8988T (cell line): Measurements from ENCODE around the gene COL4A2.

Experiments used
- DNase-seq: peaks from one replicate; pipeline ENCODE4 v3.0.0; 2011

The COL4A2 gene

DNA sequence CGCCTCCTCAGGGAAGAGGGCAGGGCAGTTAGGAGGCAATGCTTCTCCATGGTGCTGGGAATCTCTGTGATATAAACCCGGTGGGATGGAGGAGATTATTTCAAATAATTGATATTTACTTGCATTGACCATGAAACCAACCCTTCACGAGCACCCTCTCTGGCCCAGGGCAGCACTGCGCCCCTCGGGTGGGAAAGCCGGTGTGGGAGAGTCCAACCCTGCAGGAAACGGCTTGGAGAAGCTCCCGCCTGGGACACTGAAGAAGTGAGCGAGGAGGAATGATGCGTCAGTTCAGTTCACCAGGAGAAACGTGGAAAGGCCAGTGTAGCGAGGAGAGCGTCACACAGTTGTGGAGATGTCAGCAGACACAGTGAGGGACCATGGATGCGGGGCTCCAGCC is 99.9 kb downstream of the COL4A2 start:
- DNase-seq = no peak

DNA sequence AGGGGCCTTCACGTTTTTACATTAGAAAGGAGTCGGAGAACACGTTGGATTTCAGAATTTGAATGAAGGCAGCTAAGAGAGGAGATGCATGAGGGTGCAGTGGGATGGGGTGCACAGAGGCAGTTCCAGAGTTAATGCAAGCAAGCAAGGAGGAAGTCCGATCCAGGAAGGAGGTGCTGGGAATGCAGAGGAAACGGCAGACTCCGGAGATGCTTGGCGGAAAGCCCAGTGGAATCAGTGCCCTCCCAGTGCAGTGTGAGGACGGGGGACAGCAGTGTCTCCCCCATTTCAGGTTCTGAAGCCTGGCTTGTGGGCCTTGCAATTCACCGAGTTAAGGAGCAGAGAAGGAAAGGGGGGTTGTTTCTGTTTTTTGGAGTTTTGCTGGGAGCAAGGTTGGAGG is 100.4 kb downstream of the COL4A2 start:
- no peak for DNase-seq

DNA sequence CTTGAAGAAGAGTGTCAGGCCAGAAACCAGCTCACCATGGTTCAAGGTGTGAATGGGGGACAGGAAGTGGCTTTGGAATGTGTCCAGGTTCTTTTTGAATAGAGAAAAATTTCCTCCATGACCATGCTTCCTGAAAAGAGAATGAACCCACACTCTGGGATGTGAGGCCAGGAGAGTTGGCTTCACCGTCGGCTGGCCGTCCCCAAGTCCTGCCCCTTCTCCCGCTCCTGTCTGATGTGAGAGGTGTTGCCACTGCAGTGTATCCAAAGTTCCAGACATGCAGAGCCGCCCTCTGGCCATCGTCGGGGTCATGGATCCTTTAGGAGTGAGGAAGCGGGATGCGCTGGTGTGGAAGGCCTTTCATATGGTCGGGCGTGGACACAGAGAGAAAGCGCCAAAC is 101.2 kb downstream of the COL4A2 start:
- no peak for DNase-seq

DNA sequence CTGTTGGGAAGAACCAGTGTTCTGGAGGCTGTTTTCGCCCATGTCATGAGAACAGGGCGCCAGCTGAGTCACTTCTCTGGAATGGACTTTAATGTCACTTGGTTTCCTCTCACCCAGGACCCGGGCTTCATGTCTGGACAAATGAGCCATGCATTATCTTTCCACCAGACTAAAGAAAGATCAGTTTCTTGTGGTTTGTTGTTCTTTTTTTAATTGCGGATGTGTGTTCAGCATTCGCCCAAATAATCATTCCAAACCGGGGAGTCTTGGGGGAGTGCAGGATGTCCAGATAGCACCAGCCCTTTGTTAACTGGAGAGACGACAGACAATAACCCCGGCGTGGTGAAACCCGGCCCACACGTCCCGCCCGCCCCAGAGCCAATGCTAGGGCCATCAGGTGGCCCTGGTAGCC is 102.5 kb downstream of the COL4A2 start:
- peak; percentile 51 for DNase-seq

DNA sequence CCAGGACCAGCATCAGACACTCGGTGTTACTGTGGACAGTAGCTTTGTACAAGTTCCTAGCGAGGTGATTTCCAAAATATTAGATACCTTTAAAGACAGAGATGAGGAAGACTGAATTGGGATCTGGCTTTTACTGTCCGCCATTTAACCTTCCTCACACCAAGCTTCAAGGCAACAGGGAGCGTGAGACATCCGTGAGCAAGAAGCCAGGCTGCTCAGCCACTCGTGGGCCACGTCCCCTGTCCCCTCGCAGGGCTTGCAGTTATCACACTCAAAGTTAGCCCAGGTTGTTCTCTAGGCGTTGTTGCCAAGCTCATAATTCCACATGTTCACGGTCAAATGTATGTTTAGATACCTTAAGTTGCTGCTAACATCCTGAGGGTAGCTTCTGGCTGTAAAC is 102.9 kb downstream of the COL4A2 start:
- no peak for DNase-seq

DNA sequence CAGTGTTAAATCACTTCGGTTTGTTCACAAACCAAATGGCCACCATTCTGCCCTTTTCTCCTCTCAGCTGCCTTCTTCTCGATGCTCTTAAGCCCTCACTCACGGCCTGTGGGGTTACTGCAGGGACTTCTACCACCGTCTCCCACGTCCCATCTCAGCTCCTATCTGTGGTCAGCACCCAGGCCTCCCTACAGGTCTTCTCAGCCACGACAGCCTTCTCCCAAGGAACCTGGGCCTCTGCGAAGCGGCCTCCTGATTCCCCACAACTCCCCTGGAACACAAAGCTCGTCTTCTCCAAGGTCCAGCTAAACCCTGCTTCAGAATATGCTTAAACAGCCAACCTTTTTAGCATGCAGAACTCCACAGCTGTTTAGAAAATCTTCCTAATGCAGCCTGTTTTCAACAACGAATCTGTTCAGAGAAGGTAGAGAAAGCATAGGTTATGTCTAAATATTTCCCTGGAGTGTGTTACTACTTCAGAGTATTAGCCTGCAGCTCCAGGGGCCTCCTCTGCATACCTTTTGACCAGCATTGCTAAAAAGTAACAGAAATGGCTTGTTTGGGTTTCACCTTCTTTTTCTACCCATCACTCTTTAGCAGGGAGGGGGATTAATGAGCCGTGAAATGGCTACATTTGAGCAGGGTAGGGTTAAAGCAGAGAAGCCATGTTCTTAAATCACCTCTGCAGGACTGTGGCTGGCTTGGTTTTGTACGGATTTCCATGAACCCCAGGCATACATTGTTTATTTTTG is 104.0 kb downstream of the COL4A2 start:
- DNase-seq = no peak

DNA sequence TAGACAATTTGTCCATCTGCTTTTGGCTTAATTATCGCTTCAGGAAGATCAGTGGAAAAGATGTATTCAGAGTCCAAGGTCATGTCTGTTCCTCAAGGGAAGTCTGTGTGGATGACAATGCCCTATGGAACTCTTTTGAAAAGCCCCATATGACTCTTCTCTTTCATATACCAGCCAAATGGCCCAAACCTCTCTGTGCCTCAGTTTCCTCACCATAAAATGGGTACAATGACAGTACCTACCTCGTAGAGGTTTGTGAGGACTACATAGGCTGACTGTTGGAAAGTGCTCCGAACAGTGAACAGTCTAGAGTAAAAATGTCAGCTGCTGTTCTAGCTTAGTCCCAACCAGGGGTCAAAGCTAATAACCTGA is 104.6 kb downstream of the COL4A2 start:
- no peak for DNase-seq

DNA sequence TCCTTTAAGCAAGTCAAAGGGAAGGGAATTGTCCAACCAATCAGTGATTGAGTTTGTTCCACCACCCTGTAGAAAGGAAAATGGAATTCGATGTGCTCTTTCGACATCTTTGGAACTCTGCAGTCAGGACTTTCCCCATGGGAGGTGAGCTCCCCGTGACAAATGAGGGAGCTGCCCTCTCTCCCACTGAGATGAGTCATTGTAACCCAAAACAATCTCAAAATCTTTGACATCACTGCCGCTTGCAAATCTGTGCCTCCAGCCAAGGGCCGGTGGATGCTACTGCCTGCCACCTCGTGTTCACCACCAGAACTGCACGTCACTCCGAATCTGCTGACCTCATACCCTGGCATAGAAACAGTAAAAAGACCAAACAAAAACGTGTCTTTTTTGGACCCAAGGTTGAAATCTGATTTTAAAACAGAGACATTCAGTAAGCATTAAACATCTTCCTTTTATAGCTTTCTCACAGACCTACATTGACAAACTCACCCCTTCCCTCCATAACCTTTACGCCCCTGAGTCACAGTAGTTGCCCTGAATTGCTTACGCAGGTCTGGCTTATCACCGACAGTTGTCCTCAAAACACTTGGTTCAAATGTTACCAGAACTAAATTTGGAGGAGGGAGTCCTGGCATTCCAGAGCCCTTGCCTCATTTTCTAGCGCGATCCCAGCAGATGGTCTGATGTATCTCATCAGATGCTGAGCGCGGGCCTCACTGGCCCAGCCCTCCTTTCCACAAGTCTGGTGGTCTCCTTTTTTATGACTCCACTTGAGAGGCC is 105.2 kb downstream of the COL4A2 start:
- peak; percentile 51 for DNase-seq

DNA sequence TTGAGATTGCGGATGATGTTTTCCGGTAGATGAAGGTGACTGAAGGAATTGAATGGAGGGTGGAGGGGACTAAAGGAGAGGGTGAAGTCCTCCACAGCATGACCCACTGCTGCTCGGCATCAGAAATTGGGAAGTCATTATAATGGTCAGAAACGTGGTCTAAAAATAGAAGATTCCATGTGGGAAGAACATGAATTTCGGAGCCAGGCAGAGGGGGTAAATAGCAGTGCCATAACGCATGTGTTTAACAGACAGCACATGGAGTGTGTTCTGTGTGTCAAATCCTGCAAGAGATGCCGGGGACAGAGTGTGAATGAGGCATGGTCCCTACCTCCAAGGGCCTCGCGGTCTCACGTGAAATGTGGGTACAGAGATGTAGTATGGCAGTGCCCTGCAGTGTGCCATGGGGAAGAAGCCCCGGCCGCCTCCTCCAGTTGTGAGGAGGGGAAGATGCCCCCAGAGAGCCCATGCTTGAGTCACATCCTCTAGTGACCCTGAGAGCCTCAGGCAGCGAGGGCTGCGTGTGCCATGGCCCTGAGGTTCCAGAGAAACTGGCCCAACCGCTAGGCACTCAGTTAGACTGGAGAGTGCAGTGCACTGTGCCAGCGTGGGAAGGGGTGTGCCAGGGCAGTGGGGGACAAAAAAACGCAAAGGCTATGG is 106.1 kb downstream of the COL4A2 start:
- no peak for DNase-seq

DNA sequence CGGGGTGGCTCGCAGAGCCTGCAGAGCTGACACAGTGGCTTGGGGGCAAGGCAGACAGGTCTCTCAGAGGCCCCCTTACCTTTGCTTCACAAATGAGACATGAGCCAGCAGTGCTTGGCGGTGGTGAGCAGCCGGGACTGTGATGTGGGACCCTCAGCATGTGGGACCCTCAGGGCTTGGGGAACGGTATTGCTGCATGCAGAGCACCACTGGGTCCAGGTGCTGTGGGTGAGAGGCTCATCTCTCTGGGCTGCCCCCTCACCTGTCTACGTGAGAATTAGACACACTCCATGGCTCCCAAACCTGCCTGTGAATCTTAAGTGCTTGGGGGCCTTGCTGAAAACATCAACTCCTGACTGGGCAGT is 106.6 kb downstream of the COL4A2 start:
- DNase-seq = no peak

DNA sequence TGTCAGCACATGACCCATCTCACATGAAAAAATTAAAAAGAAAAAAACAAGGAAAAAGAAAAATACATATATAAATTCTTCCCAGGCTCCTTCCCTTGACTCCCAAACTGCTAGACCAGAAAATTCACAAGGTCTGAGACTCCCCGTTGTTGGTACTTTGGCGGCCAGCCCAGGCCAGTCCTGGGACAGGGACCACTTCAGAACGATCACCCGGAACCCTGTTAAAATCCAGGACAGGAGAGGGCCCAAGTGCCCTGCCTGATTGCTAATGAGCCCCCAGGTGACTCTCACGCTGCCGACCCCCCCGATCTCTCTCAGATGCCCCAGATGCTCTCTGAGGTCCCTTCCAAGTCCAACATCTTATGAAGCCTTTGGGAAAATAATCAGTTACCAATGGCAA is 107.2 kb downstream of the COL4A2 start:
- DNase-seq = no peak

DNA sequence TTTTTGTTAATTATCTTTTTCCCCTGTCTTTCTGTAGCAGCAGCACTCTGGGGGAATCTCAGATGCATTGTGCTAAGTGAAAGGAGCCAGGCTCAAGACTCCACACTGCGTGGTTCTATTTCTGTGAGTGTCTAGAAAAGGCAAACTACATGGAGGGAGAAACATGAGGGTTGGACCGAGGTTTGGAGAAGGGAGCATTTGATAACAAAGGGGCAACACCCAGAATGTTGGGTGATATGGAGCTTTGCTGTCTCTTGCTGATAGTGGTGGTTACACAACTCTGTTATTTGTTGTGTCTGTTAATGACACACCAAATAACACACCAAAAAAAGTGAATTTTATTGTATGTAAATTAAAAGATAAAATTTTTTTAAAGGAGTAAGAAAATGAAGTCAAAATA is 107.8 kb downstream of the COL4A2 start:
- DNase-seq = no peak

DNA sequence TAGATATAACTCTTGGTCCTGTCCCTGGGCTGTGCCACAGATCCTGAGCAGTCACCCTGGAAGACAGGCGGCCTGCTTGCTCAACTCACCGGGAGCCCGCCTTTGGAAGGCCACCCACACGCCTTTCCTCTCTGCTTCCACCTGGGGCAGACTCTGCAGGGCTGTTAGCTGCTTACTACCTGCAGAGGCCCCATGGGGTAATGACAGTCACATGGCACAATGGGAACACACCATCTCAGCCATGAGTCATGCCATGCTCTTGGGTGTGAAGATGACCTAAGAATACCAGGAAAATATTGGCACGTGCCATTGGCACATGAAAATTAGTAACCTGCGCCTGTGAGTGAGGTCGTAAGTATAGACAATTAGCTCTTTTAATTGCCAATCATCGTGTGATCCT is 108.6 kb downstream of the COL4A2 start:
- peak; percentile 35 for DNase-seq

DNA sequence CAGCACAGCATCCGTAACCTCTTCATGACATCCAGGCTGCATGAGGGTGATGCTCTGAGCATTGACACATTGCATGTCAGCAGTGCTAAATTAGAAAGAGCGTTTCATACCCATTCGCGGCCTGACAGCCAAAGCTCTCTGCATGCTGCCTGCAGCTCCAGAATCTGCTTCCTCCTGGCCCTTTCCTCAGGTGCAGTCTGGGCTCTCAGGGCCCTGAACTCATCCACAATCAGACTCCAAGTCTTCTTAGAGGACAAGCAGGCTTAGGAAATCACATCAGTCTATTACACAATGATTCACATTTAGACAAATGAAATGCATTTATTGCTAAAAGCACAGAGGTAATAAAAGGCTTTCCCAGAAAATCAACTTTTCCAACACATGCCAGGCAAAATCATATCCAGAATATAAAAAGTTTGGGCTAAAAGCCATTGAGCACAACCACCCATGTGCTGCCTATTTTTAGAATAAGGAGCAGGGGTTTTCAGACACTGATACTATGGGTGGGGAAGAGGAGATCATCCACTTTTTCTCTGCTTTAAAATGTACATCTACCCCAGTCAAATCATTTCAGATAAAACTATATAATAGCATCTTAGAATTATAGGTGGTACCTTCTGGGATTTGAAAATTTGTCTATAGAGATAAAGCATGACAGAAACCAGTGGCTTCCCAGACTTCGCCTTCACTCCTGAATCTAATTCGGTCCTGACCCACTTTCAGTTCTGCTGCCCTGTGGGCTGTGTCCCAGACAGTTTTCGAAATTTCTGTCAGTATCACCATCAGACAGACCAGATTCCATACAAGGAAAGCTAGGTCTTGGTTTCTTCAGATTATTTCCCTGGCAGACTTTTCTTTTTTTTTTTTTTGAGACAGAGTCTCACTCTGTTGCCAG is 109.3 kb downstream of the COL4A2 start:
- DNase-seq = no peak

DNA sequence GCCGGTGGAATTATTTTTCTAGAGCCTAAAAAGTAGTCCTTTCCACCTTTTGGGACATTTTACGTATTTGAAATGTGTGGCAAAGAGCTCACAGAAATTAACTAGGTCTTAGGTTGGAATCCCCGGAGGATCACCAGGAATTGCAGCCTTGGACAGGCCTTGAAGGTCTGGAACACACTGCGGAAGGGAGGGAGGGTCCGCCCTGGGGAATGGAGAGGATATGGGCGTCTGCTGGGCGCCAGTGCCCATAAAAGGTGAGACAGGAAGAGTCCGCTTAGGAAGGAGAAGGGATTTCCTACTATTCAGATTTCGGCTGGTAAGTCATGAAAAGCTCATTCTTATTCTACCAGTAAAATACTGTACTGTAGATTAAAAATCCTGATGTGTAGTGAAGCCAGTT is 111.9 kb downstream of the COL4A2 start:
- no peak for DNase-seq

DNA sequence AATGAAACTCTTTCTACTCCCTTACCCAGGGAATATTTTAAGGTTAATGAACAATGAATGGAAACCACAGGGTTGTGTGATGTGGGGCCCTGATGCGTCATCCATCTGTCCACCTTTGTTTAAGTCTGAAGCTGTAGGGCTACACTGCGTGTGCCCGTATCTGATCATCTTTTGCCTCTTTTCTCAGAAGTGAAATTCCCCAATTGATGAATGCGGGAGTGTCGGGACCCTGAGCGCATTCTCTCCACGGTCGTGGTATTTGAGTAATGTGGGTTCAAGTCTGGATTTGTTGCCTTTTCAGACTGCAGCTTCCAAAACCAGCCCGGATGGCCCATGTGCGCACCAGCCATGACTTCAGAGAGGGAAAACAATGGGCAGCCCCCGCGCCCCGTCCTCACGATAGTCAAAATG is 112.3 kb downstream of the COL4A2 start:
- DNase-seq = no peak

DNA sequence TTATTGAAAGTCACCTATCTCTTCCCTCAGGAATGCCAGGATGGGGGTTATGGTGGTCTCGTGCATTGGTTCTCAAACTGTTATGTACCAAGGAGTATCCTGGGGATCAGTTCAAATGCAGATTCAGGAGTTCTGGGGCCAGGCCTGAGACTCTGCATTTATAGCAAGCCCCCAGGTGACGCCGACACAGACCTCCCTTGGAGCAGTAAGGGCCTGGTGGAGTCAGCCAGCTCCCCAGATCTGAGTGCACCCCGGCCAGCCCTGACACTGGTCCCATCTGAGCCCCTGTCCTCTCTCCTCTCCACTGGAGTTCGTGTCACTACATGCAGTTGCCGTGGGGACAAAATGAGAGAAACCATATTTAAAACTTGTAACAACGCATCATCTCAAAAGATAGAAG is 112.9 kb downstream of the COL4A2 start:
- DNase-seq = no peak

DNA sequence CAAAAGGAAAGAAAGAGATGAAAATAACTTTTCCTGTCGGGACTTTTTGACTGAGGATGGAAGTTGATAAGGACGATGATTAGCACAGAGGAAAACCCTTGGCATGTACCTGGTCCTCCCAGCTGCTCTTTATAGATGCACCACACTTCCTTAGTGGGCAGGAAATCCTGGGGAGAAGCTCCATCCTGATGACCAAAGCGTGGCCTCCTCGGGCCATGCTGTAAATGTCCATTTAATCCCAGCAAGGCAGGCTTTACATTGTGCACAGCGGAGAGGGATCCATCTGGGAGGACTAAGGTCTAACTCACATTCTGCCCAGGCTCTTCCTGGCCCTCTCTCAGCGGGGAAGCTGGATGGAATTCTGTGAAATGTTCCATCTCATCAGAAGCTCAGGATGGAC is 113.5 kb downstream of the COL4A2 start:
- DNase-seq = no peak

DNA sequence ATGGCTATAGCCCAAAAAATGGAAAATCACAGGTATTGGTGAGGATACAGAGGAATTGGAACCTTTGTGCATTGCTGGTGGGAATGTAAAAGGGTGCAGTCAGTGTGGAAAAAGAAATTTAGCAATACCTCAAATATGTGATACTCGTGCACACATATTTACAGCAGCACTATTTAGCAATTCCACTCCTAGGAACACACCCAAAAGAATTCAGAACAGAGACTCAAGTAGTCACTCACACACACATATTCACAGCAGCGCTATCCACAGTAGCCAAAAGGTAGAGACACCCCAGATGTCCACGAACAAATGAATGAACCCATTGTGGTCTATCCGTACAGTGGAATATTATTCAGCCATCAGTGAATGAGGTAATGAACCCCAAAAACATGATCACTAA is 114.0 kb downstream of the COL4A2 start:
- no peak for DNase-seq

DNA sequence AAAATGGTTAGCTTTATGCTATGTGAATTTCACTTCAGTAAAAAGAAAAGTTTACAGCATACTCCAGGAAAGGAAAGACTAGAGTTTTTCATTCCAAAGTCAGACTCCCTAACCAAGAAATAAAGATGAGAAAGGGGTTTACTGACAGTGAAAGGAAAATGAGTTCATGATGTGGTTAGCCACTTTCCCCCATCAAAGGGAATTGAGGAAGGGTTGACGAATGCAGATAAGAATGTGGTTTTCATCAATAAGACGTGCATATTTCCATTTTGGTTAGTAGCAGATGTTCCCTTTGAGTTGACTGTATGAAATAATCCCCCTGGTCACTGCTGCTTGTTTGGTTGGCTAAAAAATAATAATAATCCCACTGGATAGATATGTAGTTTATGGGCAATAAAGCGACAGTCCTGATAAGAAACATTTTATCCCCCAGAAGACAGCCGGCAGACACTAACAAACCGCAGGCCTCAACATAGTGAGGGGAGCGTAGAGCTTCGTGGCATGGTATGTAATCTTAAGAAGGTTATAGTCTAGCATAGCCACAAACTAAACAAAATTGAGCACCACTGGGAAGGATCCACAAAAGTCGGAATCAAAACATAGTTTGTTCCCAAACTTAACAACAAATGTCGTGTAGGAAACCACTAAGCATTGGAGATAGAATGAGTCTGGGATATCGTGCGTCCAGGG is 114.8 kb downstream of the COL4A2 start:
- DNase-seq = no peak

DNA sequence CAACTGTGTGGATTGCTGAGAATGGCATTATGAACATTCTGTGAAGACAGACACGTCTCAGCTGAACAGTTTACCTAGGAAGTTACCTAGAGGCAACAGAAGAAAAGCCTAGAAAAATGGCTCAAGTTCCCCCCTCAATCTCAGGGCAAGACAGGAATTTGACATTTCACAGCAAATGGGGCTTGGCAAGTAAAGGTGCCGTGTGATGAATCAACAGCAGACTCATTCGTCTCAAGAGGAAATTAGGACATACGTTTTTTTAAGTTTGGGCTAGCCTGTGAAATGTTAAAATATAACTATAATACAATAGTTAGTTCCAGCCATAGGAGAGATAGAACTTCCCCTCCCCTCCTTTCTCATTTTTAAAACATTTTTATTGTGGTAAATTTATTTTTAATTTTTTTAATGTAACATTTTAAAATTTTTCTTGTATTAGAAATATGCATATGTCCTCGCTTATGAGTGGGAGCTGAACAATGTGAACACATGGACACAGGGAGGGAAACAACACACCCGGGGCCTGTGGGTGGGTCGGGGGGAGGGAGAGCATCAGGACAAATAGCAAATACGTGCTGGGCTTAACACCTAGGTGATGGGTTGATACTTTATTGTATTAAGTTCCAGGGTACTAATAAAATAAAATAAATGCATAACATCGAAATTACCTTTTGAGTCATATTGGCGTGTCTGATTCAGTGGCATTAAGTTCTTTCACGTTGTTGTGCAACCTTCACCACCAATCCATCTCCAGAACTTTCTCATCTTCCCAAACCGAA is 116.0 kb downstream of the COL4A2 start:
- DNase-seq = no peak
